Subcutaneous adipose tissue (tissue), 4 donors: ENCODE measurements around the gene HSH2D. TPM values are rescaled to one million over a fixed set of nuclear protein-coding genes. Genes with fewer than 3 reads are reported as not detected.

Source experiments
- total RNA-seq, 4 donors: library from RNA; depleted of rRNA; stranded (reverse); fragments of >200 nt; gene quantifications; one replicate each; pipeline ENCODE4 v1.1.0, GENCODE V29; 2016
- TF ChIP-seq, protein P1 (sequence below): fragments of 450-650 bp; IDR thresholded peaks from one replicate; pipeline ENCODE4 v1.5.1; 2016; ENCODE audit warnings: low read depth, mild to moderate bottlenecking, control low read depth, antibody characterized with exemption, moderate library complexity

HSH2D gene
- total RNA-seq, 4 donors from 2014 or later, result 0.38 to 1.5 (median 0.82) TPM

DNA sequence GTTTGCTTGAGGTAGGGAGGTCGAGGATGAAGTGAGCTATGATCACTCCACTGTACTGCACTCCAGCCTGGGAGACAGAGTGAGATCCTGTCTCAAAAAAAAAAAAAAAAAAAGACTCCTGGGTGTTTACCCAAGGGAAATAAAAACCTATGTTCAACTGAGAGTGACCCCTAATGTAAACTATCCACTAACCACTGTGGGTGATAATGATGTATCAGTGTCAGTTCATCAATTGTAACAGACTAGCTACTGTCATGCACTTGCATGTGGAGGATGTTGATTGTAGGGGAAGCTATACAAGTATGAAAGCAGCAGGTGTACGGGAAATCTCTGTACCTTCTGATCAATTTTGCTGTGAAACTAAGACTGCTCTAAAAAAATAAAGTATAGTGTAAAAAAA lies 32.5 kb downstream of the HSH2D start:
- TF ChIP-seq, protein P1, sequence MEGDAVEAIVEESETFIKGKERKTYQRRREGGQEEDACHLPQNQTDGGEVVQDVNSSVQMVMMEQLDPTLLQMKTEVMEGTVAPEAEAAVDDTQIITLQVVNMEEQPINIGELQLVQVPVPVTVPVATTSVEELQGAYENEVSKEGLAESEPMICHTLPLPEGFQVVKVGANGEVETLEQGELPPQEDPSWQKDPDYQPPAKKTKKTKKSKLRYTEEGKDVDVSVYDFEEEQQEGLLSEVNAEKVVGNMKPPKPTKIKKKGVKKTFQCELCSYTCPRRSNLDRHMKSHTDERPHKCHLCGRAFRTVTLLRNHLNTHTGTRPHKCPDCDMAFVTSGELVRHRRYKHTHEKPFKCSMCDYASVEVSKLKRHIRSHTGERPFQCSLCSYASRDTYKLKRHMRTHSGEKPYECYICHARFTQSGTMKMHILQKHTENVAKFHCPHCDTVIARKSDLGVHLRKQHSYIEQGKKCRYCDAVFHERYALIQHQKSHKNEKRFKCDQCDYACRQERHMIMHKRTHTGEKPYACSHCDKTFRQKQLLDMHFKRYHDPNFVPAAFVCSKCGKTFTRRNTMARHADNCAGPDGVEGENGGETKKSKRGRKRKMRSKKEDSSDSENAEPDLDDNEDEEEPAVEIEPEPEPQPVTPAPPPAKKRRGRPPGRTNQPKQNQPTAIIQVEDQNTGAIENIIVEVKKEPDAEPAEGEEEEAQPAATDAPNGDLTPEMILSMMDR, result no peak

GRCh38 chr19:16180611-16181010 lies 37.1 kb downstream of the HSH2D start:
- TF ChIP-seq, protein P1, result no peak

DNA sequence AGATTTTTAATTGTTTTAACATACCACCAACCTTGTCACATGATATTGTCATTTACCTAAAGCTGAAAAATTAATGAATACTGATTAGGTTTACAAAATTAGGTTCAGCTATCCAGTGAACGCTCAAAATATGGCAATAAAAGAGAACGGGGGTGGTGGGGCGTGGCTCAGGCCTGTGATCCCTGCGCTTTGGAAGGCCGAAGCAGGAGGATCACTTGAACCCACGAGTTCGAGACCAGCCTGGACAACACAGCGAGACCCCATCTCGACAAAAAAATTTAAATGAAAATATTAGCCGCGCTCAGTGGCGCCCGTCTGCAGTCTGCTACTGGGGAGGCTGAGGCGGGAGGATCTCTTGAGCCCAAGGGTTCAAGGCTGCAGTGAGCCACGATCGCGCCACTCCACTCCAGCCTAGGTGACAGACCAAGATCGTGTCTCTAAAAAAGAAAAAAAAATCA lies 41.2 kb downstream of the HSH2D start:
- TF ChIP-seq, protein P1, result no peak

DNA sequence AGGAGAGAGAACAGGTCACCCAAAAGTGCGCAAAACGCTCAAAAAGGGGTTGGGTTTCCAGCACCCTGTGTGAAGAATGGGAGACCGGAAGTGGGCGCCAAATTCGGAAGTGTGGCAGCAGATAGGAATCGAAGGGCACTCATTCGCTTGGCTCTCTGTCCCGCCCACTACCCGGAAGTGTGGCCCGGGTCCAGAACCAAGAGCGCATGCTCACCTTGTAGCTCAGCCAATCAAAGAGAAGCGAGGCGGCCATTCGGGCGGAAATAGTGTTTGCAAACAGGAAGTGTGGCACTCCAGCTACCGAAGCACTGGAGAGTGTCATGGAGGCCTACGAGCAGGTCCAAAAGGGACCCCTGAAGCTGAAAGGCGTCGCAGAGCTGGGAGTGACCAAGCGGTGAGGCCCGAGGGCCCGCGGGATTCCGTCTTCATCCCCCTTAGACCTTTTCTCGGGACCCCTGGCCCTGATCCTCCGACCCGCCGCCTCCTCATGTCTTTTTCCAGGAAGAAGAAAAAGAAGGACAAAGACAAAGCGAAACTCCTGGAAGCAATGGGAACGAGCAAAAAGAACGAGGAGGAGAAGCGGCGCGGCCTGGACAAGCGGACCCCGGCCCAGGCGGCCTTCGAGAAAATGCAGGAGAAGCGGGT lies 41.8 kb downstream of the HSH2D start, which contains the start of gene FAM32A:
TSS of gene FAM32A (plus strand) at position 288 of the 645 bp plus-strand sequence. CDS start at position 321, 33 bp downstream.
- TF ChIP-seq, protein P1, result no peak

GRCh38 chr19:16185768-16186123 lies 42.3 kb downstream of the HSH2D start:
- TF ChIP-seq, protein P1, result no peak

GRCh38 chr19:16188521-16188920 lies 45.0 kb downstream of the HSH2D start:
- TF ChIP-seq, protein P1, result no peak

GRCh38 chr19:16190198-16190597 lies 46.7 kb downstream of the HSH2D start:
- TF ChIP-seq, protein P1, result no peak
